ENCODE results near the gene EEF1AKMT2.
"Not testable (repeated sequence)": the region's sequence is repeated elsewhere in the genome, so short reads cannot be mapped to it uniquely, and the experiment has no call there.

Gene EEF1AKMT2

DNA sequence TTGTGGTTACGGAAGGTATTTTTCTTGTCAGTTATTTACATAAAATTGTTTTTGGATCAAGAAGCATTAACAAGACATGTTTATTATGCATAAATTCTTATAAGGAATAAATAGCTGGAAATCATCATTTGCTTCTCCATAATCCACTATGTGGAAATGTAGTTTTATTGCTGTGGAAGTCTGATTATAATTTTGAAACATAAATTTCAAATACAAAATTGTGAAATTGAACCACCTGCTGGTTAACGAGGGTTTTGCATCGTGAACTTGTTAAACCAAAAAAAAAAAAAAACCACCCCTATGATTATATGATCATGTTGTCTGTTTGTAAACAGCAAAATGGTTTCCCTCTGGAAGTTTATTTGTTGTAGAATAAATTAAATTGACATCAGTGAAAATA lies 35.8 kb upstream of the EEF1AKMT2 start:
- TF ChIP-seq, protein P1, sequence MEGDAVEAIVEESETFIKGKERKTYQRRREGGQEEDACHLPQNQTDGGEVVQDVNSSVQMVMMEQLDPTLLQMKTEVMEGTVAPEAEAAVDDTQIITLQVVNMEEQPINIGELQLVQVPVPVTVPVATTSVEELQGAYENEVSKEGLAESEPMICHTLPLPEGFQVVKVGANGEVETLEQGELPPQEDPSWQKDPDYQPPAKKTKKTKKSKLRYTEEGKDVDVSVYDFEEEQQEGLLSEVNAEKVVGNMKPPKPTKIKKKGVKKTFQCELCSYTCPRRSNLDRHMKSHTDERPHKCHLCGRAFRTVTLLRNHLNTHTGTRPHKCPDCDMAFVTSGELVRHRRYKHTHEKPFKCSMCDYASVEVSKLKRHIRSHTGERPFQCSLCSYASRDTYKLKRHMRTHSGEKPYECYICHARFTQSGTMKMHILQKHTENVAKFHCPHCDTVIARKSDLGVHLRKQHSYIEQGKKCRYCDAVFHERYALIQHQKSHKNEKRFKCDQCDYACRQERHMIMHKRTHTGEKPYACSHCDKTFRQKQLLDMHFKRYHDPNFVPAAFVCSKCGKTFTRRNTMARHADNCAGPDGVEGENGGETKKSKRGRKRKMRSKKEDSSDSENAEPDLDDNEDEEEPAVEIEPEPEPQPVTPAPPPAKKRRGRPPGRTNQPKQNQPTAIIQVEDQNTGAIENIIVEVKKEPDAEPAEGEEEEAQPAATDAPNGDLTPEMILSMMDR (IDR thresholded peaks at IDR 0.05): peak; percentile 50
- no peaks in the 10 kb centered on the region for H3K9me3 Mint-ChIP-seq
- peaks cover 44% of the 10 kb centered on the region for H3K36me3 Mint-ChIP-seq (ENCODE audit: low read depth)
- H3K27ac Mint-ChIP-seq: no peak overlapping the region
- no peak for DNase-seq
- H3K27me3 Mint-ChIP-seq (ENCODE audit: low read depth, poor library complexity): no peaks in the 10 kb centered on the region
- H3K4me3 Mint-ChIP-seq: no peak overlapping the region
- H3K4me1 Mint-ChIP-seq: no peaks in the 10 kb centered on the region

DNA sequence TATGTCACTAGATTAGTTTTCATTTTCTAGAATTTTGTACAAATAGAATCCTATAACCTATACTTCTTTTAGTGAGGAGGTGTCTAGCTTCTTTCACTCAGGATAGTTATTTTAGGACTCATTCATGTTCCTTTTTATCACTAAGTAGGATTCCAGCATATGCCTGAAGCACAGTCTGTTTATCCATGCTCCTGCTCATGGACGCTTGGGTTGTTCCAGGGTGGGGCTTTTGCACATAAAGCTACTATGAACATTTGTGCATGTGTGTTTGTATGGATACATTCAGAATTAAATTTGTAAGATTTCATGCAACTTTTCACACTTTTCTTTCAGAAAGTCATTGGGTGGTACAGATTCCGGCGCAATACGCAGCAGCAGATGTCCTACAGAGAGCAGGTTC lies 34.6 kb upstream of the EEF1AKMT2 start:
- Mint-ChIP-seq H3K36me3 (ENCODE audit: low read depth) (peaks cover 43% of the 10 kb centered on the region), H3K27ac (peak overlapping the region; percentile 71), H3K4me1 (no peaks in the 10 kb centered on the region), H3K9me3 (no peaks in the 10 kb centered on the region), H3K4me3 (no peak overlapping the region), H3K27me3 (ENCODE audit: low read depth, poor library complexity) (no peaks in the 10 kb centered on the region)
- TF ChIP-seq, protein P1 (IDR thresholded peaks at IDR 0.05): no peak
- no peak for DNase-seq

DNA sequence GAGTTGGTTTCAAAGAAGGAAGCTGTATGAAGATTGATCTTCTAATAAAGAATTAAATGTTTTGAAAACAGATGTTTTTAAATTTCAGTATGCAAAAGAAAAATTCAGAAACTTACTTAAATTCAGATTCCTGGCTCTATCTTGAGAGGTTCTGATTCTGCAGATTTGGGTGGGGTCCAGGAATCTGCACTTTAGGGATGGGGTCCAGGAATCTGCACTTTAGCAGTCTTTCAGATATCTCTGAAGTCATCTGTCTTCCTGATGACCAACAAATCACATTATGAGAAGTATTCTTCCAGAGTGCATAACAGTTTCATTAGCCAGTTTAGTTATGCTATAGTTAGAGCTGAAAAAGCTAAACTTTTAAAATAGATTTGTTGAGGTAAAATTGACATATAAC lies 34.0 kb upstream of the EEF1AKMT2 start:
- Mint-ChIP-seq H3K4me3 (no peak overlapping the region), H3K27me3 (ENCODE audit: low read depth, poor library complexity) (no peaks in the 10 kb centered on the region), H3K36me3 (ENCODE audit: low read depth) (peaks cover 39% of the 10 kb centered on the region), H3K27ac (no peak overlapping the region), H3K9me3 (no peaks in the 10 kb centered on the region), H3K4me1 (no peaks in the 10 kb centered on the region)
- DNase-seq: no peak
- TF ChIP-seq, protein P1 (IDR thresholded peaks at IDR 0.05): no peak

DNA sequence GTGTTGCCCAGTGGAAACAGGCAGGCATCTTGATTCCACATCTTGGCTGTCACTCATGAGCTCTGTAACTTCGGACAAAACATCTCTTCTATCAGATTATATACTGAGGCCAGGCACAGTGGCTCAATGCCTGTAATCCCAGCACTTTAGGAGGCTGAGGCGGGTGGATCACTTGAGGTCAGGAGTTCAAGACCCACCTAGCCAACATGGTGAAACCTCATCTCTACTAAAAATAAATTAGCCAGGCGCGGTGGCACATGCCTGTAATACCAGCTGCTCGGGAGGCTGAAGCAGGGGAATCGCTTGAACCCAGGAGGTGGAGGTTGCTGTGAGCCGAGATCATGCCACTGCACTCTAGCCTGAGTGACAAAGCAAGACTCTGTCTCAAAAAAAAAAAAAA lies 33.2 kb upstream of the EEF1AKMT2 start:
- not testable (repeated sequence) for H3K27ac Mint-ChIP-seq; DNase-seq; H3K4me1 Mint-ChIP-seq; H3K4me3 Mint-ChIP-seq; H3K27me3 Mint-ChIP-seq (ENCODE audit: low read depth, poor library complexity); H3K9me3 Mint-ChIP-seq
- H3K36me3 Mint-ChIP-seq (ENCODE audit: low read depth): peaks cover 42% of the 10 kb centered on the region

DNA sequence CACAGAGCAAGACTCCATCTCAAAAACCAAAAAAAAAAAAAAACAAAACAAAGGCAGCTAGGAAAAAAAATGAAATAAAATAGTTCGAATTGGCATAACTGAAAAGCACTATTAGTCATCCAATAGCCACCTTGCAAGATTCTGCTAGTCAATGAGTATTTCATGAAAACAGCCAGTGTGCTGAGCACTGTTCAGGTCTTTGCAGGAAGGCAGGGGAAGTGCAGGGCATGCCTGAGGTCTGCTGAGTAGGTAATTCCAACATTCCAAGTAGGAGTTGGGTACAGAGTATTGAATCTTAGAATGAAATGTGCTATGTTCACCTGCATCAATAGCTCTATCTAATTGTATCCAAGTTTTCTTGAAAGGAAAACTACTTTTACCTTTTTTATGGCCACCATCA lies 32.8 kb upstream of the EEF1AKMT2 start:
- H3K27ac Mint-ChIP-seq: no peak overlapping the region
- no peaks in the 10 kb centered on the region for H3K4me1 Mint-ChIP-seq

DNA sequence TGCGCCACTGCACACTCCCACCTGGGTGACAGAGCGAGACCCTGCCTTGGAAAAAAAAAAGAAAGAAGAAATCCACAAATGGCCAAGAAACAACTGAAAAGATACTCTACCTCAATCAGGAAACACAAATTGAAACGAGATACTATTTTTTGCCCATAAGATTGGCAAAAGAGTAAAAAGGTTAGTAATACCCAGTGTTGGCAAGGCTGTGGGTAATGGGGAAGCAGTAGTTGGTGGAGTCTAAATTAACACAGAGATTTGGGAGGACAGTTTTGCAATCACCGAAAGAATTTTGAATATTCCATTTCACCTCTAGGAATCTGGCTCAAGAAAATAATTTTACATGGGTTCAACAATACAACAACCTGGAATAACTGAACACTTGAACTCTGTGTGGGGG lies 29.8 kb upstream of the EEF1AKMT2 start:
- no peak for DNase-seq
- no peaks in the 10 kb centered on the region for H3K27me3 Mint-ChIP-seq (ENCODE audit: low read depth, poor library complexity)

More for the DNA sequence above, 32.8 kb upstream of the EEF1AKMT2 start:
- Mint-ChIP-seq H3K27me3 (ENCODE audit: low read depth, poor library complexity) (no peaks in the 10 kb centered on the region), H3K36me3 (ENCODE audit: low read depth) (peaks cover 42% of the 10 kb centered on the region), H3K9me3 (peaks cover 4% of the 10 kb centered on the region), H3K4me3 (no peak overlapping the region)
- TF ChIP-seq, protein P1 (IDR thresholded peaks at IDR 0.05): no peak
- no peak for DNase-seq

More for the DNA sequence above, 29.8 kb upstream of the EEF1AKMT2 start:
- Mint-ChIP-seq H3K9me3 (peaks cover 4% of the 10 kb centered on the region), H3K4me3 (no peak overlapping the region), H3K27ac (no peak overlapping the region), H3K4me1 (no peaks in the 10 kb centered on the region), H3K36me3 (ENCODE audit: low read depth) (peaks cover 44% of the 10 kb centered on the region)
- TF ChIP-seq, protein P1 (IDR thresholded peaks at IDR 0.05): no peak
